ENCODE data around the gene SLC25A11.

The SLC25A11 gene

GRCh38 chr17:4892499-4893221 is 47.2 kb downstream of the SLC25A11 start:
- DNase-seq: no peak

- no peak for DNase-seq
Observed at GRCh38 chr17:4891411-4892410, 48.1 kb downstream of the SLC25A11 start.

GRCh38 chr17:4887581-4887980 is 52.3 kb downstream of the SLC25A11 start:
- no peak for DNase-seq
